Esophagus muscularis mucosa (tissue), 4 donors: ENCODE results near the gene ARL5C. TPM values are rescaled to one million over a fixed set of nuclear protein-coding genes. Genes with fewer than 3 reads are reported as not detected.

Source experiments
- DNase-seq: peaks from one replicate; pipeline ENCODE4 v3.0.0-alpha.2; 2017; ENCODE audit errors: extremely low spot score
- H3K27ac ChIP-seq, 4 donors: fragments of 200-600 bp; sonication (generic); replicated peaks in 1 of 4; 1 replicate in 3 of 4; 2 replicates in 1 of 4; pipeline ENCODE4 v1.5.1; 2016 to 2019; ENCODE audit warnings: mild to moderate bottlenecking in 1 of 4
- H3K27me3 ChIP-seq, 4 donors: fragments of 200-600 bp; sonication (generic); one replicate each; pipeline versions ENCODE4 v1.5.1 to v1.6.0; 2016 to 2019
- H3K36me3 ChIP-seq, 4 donors: fragments of 200-600 bp; sonication (generic); one replicate each; pipeline ENCODE4 v1.5.1; 2016 to 2019
- H3K4me1 ChIP-seq, 4 donors: fragments of 200-600 bp; sonication (generic); one replicate each; pipeline ENCODE4 v1.5.1; 2016 to 2019
- H3K4me3 ChIP-seq, 4 donors: fragments of 200-600 bp; sonication (generic); 1 replicate in 2 of 4; 2 replicates in 2 of 4; pipeline ENCODE4 v1.5.1; 2016 to 2019; ENCODE audit warnings: mild to moderate bottlenecking in 4 of 4, moderate library complexity in 1 of 4
- H3K9me3 ChIP-seq, 4 donors: fragments of 200-600 bp; sonication (generic); 1 replicate in 3 of 4; 2 replicates in 1 of 4; pipeline ENCODE4 v1.5.1; 2016 to 2019
- CTCF ChIP-seq, 3 experiments: fragments of 200-600 bp in 2 of 3; fragments of 450-650 bp in 1 of 3; sonication (generic) in 2 of 3; IDR thresholded peaks; one replicate each; pipeline ENCODE4 v1.5.1; 2017 to 2019; ENCODE audit warnings: antibody characterized with exemption in 3 of 3, mild to moderate bottlenecking in 2 of 3, moderate library complexity in 1 of 3
- EP300 ChIP-seq: sonication (generic); formaldehyde crosslinking; IDR thresholded peaks from one replicate; pipeline ENCODE4 v1.6.1; 2017; ENCODE audit warnings: antibody characterized with exemption
- POLR2A ChIP-seq: fragments of 450-650 bp; IDR thresholded peaks from one replicate; pipeline ENCODE4 v1.6.1; 2017; ENCODE audit warnings: antibody characterized with exemption, moderate library complexity, mild to moderate bottlenecking, low read depth
- POLR2AphosphoS5 ChIP-seq, 2 donors: sonication (generic); formaldehyde crosslinking; IDR thresholded peaks; one replicate each; pipeline ENCODE4 v1.6.1; 2017; ENCODE audit warnings: antibody characterized with exemption in 2 of 2
- WGBS: methylation state at CpG from one replicate; pipeline ENCODE4 v1.1.5; 2018; 5-methylcytosine and 5-hydroxymethylcytosine counted together
- intact Hi-C: fragments of 100-400 bp; cut with DNase I; formaldehyde crosslinking; loops from one replicate; pipeline ENCODE4 v1.15.1; 2023
- total RNA-seq, 4 donors: library from RNA; depleted of rRNA; stranded (reverse); fragments of >200 nt; gene quantifications; one replicate each; pipeline versions ENCODE4 v1.1.0 to v1.2.1, GENCODE V29; 2016

Gene ARL5C
- total RNA-seq, 4 donors from 2014 or later = 1.7 TPM; not detected in 3

DNA sequence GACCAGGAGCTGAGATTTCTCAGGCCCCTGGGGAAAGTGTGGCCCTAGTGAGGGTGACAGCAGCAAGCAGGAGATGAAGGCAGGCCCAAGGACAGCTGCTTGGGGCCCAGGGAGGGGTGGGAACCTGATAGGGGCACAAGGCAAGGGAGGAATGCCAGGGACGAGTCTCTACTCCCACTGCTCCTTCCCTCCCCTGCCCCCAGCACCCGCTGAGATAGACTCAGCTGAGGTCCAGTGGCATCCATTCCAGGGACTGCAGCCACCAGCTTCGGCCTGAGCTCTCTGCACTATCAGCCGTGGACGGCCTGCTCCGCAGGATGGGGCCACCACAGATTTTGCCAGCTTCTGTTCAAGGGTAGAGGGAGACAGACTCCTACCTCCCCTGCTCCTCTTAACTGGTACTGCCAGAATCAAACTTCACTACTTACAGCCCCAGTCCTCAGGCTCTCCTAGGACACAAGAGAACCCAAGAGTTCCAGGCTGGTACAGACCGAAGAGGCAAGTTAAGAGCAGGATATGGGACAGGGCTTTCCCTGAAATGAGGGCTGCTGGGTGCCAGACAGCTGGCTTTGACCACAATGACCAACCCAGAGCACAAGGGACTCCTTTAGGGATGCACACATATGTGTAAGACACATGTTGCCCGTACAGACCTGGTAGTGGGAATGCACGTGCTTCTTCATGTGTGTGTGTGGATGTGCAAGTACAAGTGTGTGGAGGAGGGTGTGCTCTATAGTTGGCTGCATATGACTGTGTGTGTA, 26.0 kb upstream of the ARL5C start:
- Histone ChIP-seq H3K27ac (no peak overlapping the region), H3K4me1 (peaks cover 16 to 38% (median 32%) of the 10 kb centered on the region in 4 donors), H3K4me3 (no peak overlapping the region), H3K9me3 (no peaks in the 10 kb centered on the region), H3K36me3 (peaks cover 0 to 74% (median 59%) of the 10 kb centered on the region in 4 donors), H3K27me3 (no peaks in the 10 kb centered on the region)
- TF ChIP-seq POLR2A (no peak), EP300 (no peak), CTCF (IDR thresholded peaks at IDR 0.05) (no peak), POLR2AphosphoS5 (IDR thresholded peaks at IDR 0.05) (no peak)
- 87% methylated on average over 8 of the region's 9 CpGs for WGBS
- DNase-seq = no peak
- intact Hi-C loops = no loop called here

- Histone ChIP-seq H3K36me3 (peaks cover 11 to 100% (median 88%) of the 10 kb centered on the region in 4 donors), H3K9me3 (no peaks in the 10 kb centered on the region), H3K27me3 (no peaks in the 10 kb centered on the region), H3K4me3 (no peak overlapping the region), H3K4me1 (no peaks in the 10 kb centered on the region), H3K27ac (no peak overlapping the region)
- 88% methylated on average over 6 of the region's 9 CpGs for WGBS
- no peak for DNase-seq
- TF ChIP-seq EP300 (no peak), CTCF (IDR thresholded peaks at IDR 0.05) (no peak), POLR2A (no peak), POLR2AphosphoS5 (IDR thresholded peaks at IDR 0.05) (no peak)
- intact Hi-C loops = no loop called here
Observed at GRCh38 chr17:39187152-39187830, 21.3 kb upstream of the ARL5C start.

GRCh38 chr17:39186481-39187002, 20.6 kb upstream of the ARL5C start:
- peaks cover 13 to 100% (median 85%) of the 10 kb centered on the region in 4 donors for H3K36me3 ChIP-seq
- WGBS = 79% methylated on average over 3 of the region's 15 CpGs
- no peak for TF ChIP-seq POLR2A
- no peak for TF ChIP-seq POLR2AphosphoS5 (IDR thresholded peaks at IDR 0.05)
- TF ChIP-seq EP300 = no peak
- no peak for TF ChIP-seq CTCF (IDR thresholded peaks at IDR 0.05)

GRCh38 chr17:39183720-39184119, 17.8 kb upstream of the ARL5C start:
- peaks cover 19 to 95% (median 78%) of the 10 kb centered on the region in 4 donors for H3K36me3 ChIP-seq
- WGBS = 85% methylated on average over 10 of the region's 10 CpGs

More at GRCh38 chr17:39186481-39187002, 20.6 kb upstream of the ARL5C start:
- DNase-seq = no peak
- H3K4me1 ChIP-seq = no peaks in the 10 kb centered on the region
- H3K4me3 ChIP-seq = no peak overlapping the region
- H3K27me3 ChIP-seq = no peaks in the 10 kb centered on the region
- intact Hi-C loops = no loop called here
- H3K9me3 ChIP-seq = no peaks in the 10 kb centered on the region
- H3K27ac ChIP-seq = no peak overlapping the region

More at GRCh38 chr17:39183720-39184119, 17.8 kb upstream of the ARL5C start:
- H3K4me3 ChIP-seq = no peak overlapping the region
- H3K9me3 ChIP-seq = no peaks in the 10 kb centered on the region
- H3K4me1 ChIP-seq = no peaks in the 10 kb centered on the region
- intact Hi-C loops = no loop called here
- TF ChIP-seq CTCF (IDR thresholded peaks at IDR 0.05) = no peak
- TF ChIP-seq POLR2AphosphoS5 (IDR thresholded peaks at IDR 0.05) = no peak
- TF ChIP-seq POLR2A = no peak
- H3K27me3 ChIP-seq = no peaks in the 10 kb centered on the region
- no peak for DNase-seq
- no peak overlapping the region for H3K27ac ChIP-seq
